HepG2 (cell line): ENCODE results near the gene MPST. TPM values are rescaled to one million over a fixed set of nuclear protein-coding genes. Genes with fewer than 3 reads are reported as not detected.
A peak's percentile ranks its signal among the peaks of the same experiment; 100 is the strongest.

ENCODE experiments used
- ARNTL ChIP-seq: sonication (generic); formaldehyde crosslinking; IDR thresholded peaks from 2 replicates; pipeline ENCODE4 v1.4.0; 2020; ENCODE audit warnings: mild to moderate bottlenecking, missing genetic modification reagents
- FOXJ3 ChIP-seq: sonication (generic); formaldehyde crosslinking; IDR thresholded peaks from 2 replicates; pipeline ENCODE4 v1.4.0; 2020; ENCODE audit warnings: missing genetic modification reagents, mild to moderate bottlenecking, borderline replicate concordance
- HDAC2 ChIP-seq: sonication (generic); formaldehyde crosslinking; IDR thresholded peaks from 2 replicates; pipeline ENCODE4 v1.4.0; 2020; ENCODE audit warnings: missing genetic modification reagents
- HOXA3 ChIP-seq: sonication (generic); formaldehyde crosslinking; IDR thresholded peaks from 2 replicates; pipeline ENCODE4 v1.5.0; 2020; ENCODE audit warnings: missing genetic modification reagents
- IKZF1 ChIP-seq: fragments of 450-650 bp; IDR thresholded peaks from 2 replicates; pipeline ENCODE4 v1.7.1; 2016
- JUN ChIP-seq: sonication (generic); formaldehyde crosslinking; IDR thresholded peaks from 2 replicates; pipeline ENCODE4 v1.4.0; 2020; ENCODE audit warnings: mild to moderate bottlenecking, missing genetic modification reagents
- MBNL3 ChIP-seq: fragments of 250-450 bp; sonication (Bioruptor Pico); conservative IDR thresholded peaks from 2 replicates; pipeline ENCODE4 v1.8.0; 2022; ENCODE audit warnings: mild to moderate bottlenecking, inconsistent platforms
- PHB2 ChIP-seq: fragments of 450-650 bp; IDR thresholded peaks from 2 replicates; pipeline ENCODE4 v1.6.1; 2018; ENCODE audit not compliant: partially characterized antibody
- SALL1 ChIP-seq: sonication (generic); formaldehyde crosslinking; IDR thresholded peaks from 2 replicates; pipeline ENCODE4 v1.8.0; 2022; ENCODE audit warnings: mild to moderate bottlenecking, missing genetic modification reagents
- TCF7L2 ChIP-seq: IDR thresholded peaks from 2 replicates; pipeline ENCODE4 v1.6.1; 2011; ENCODE audit warnings: mild to moderate bottlenecking, low read depth, low read length, moderate library complexity
- ZFAT ChIP-seq: sonication (generic); formaldehyde crosslinking; conservative IDR thresholded peaks from 2 replicates; pipeline ENCODE4 v1.8.1; 2023; ENCODE audit warnings: missing genetic modification reagents, inconsistent platforms
- ZNF382 ChIP-seq: sonication (generic); formaldehyde crosslinking; IDR thresholded peaks from 2 replicates; pipeline ENCODE4 v1.5.0; 2020; ENCODE audit warnings: missing genetic modification reagents, mild to moderate bottlenecking, borderline replicate concordance
- ZNF468 ChIP-seq: sonication (generic); formaldehyde crosslinking; IDR thresholded peaks from 2 replicates; pipeline ENCODE4 v1.8.0; 2022; ENCODE audit warnings: mild to moderate bottlenecking, moderate library complexity, missing genetic modification reagents
- ZNF496 ChIP-seq: sonication (generic); formaldehyde crosslinking; IDR thresholded peaks from 2 replicates; pipeline ENCODE4 v1.8.1; 2023; ENCODE audit warnings: mild to moderate bottlenecking, moderate library complexity, missing genetic modification reagents; ENCODE audit not compliant: insufficient replicate concordance
- ZNF552 ChIP-seq: sonication (generic); formaldehyde crosslinking; IDR thresholded peaks from 2 replicates; pipeline ENCODE4 v1.9.0; 2022; ENCODE audit warnings: missing genetic modification reagents, mild to moderate bottlenecking, borderline replicate concordance
- ZNF747 ChIP-seq: sonication (generic); formaldehyde crosslinking; IDR thresholded peaks from 2 replicates; pipeline ENCODE4 v1.8.1; 2023; ENCODE audit warnings: missing genetic modification reagents, mild to moderate bottlenecking, borderline replicate concordance
- polyA plus RNA-seq, 8 experiments: library from polyadenylated mRNA; depleted of rRNA in 3 of 8; stranded (reverse) in 7 of 8; unstranded in 1 of 8; fragments of >200 nt; fragmentation: Illumina TruSeq in 4 of 8; extraction: Trizol in 4 of 8; gene quantifications; 2 replicates each; pipeline versions ENCODE4 v1.2.1 to v1.2.3, GENCODE V29; 2011 to 2016; ENCODE audit warnings: low read depth in 4 of 8, missing spikeins in 1 of 8, mixed read lengths in 1 of 8; ENCODE audit not compliant: insufficient read depth in 1 of 8
- total RNA-seq, 5 experiments: library from RNA; depleted of rRNA; stranded (reverse); fragments of >200 nt; fragmentation: Illumina TruSeq; extraction: Trizol; gene quantifications; 2 replicates each; pipeline ENCODE4 v1.2.3, GENCODE V29; 2016; ENCODE audit warnings: low read depth in 1 of 5
- TF ChIP-seq, protein P1 (sequence below): sonication (generic); formaldehyde crosslinking; IDR thresholded peaks from 2 replicates; pipeline ENCODE4 v1.4.0; 2020; ENCODE audit warnings: mild to moderate bottlenecking, missing genetic modification reagents, borderline replicate concordance
- TF ChIP-seq, protein P2 (sequence below): sonication (generic); formaldehyde crosslinking; IDR thresholded peaks from 2 replicates; pipeline ENCODE4 v1.4.0; 2020; ENCODE audit warnings: low read depth, missing genetic modification reagents
- TF ChIP-seq, protein P3 (sequence below): sonication (generic); formaldehyde crosslinking; IDR thresholded peaks from 2 replicates; pipeline ENCODE4 v1.4.0; 2020; ENCODE audit warnings: mild to moderate bottlenecking, missing genetic modification reagents

The MPST gene
- total and polyA plus RNA-seq, 2 of the 13 experiments (the other 11 are each of a cell fraction or from before 2014, with no cell fraction given): 133 to 141 TPM

DNA sequence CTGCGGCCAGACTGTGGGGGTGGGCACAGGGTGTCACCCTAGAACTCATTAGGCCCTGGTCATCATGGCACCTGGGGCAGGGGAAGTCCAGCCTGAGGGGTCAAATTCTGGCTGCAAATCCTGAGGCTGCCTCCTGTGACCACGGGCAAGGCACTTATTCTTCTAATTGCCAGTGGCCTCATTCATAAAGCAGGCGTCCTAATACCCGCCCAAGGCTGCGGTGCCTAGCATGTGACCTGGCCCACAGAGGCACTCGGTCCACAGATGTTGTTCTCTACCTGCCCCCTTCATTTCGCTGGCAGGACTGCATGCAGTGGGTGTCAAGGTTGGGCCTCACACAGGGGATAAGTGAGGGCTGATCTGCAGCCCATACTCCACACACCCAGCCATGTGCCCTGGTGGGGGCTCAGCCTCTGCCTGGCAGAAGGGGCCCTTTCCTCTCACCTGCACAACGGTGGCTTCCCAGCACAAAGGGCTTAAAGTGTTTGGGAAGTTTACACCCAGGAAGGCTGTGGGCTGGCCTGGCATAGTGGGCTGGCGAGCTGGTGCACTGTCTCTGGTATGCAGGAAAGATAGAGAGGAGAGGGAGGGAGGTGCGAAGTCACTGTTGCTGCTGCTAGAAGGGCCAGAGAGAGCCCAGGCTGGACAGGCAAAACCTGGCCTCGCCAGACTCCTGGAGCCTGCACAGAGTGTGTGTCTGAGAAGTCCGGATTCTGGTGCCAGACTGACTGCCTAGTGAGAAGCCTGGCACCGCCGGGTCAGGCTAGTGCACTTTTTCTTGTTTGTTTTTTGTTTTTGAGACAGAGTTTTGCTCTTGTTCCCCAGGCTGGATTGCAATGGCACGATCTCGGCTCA lies 3.2 kb downstream of the MPST start (continued):
- TF ChIP-seq, protein P1, sequence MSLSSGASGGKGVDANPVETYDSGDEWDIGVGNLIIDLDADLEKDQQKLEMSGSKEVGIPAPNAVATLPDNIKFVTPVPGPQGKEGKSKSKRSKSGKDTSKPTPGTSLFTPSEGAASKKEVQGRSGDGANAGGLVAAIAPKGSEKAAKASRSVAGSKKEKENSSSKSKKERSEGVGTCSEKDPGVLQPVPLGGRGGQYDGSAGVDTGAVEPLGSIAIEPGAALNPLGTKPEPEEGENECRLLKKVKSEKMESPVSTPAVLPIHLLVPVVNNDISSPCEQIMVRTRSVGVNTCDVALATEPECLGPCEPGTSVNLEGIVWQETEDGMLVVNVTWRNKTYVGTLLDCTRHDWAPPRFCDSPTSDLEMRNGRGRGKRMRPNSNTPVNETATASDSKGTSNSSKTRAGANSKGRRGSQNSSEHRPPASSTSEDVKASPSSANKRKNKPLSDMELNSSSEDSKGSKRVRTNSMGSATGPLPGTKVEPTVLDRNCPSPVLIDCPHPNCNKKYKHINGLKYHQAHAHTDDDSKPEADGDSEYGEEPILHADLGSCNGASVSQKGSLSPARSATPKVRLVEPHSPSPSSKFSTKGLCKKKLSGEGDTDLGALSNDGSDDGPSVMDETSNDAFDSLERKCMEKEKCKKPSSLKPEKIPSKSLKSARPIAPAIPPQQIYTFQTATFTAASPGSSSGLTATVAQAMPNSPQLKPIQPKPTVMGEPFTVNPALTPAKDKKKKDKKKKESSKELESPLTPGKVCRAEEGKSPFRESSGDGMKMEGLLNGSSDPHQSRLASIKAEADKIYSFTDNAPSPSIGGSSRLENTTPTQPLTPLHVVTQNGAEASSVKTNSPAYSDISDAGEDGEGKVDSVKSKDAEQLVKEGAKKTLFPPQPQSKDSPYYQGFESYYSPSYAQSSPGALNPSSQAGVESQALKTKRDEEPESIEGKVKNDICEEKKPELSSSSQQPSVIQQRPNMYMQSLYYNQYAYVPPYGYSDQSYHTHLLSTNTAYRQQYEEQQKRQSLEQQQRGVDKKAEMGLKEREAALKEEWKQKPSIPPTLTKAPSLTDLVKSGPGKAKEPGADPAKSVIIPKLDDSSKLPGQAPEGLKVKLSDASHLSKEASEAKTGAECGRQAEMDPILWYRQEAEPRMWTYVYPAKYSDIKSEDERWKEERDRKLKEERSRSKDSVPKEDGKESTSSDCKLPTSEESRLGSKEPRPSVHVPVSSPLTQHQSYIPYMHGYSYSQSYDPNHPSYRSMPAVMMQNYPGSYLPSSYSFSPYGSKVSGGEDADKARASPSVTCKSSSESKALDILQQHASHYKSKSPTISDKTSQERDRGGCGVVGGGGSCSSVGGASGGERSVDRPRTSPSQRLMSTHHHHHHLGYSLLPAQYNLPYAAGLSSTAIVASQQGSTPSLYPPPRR (CRISPR knock-in tag): 0 out of 2 replicates have a peak, but pooled peaks have one; percentile 27
- TF ChIP-seq ZNF552 (CRISPR knock-in tag): no peak
- TF ChIP-seq TCF7L2: no peak
- no peak for TF ChIP-seq PHB2
- TF ChIP-seq FOXJ3 (CRISPR knock-in tag): no peak
- TF ChIP-seq, protein P2, sequence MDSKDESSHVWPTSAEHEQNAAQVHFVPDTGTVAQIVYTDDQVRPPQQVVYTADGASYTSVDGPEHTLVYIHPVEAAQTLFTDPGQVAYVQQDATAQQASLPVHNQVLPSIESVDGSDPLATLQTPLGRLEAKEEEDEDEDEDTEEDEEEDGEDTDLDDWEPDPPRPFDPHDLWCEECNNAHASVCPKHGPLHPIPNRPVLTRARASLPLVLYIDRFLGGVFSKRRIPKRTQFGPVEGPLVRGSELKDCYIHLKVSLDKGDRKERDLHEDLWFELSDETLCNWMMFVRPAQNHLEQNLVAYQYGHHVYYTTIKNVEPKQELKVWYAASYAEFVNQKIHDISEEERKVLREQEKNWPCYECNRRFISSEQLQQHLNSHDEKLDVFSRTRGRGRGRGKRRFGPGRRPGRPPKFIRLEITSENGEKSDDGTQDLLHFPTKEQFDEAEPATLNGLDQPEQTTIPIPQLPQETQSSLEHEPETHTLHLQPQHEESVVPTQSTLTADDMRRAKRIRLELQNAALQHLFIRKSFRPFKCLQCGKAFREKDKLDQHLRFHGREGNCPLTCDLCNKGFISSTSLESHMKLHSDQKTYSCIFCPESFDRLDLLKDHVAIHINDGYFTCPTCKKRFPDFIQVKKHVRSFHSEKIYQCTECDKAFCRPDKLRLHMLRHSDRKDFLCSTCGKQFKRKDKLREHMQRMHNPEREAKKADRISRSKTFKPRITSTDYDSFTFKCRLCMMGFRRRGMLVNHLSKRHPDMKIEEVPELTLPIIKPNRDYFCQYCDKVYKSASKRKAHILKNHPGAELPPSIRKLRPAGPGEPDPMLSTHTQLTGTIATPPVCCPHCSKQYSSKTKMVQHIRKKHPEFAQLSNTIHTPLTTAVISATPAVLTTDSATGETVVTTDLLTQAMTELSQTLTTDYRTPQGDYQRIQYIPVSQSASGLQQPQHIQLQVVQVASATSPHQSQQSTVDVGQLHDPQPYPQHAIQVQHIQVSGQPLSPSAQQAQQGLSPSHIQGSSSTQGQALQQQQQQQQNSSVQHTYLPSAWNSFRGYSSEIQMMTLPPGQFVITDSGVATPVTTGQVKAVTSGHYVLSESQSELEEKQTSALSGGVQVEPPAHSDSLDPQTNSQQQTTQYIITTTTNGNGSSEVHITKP (CRISPR knock-in tag): no peak
- no peak for TF ChIP-seq ZNF382 (CRISPR knock-in tag)
- no peak for TF ChIP-seq ARNTL
- TF ChIP-seq ZNF468 (CRISPR knock-in tag): no peak
- TF ChIP-seq IKZF1: no peak
- no peak for TF ChIP-seq ZFAT (CRISPR knock-in tag)
- peak; percentile 30; the same call in 1 of the 2 replicates for TF ChIP-seq HOXA3 (CRISPR knock-in tag)
- TF ChIP-seq JUN (CRISPR knock-in tag): no peak
- no peak for TF ChIP-seq MBNL3 (CRISPR knock-in tag)
- TF ChIP-seq, protein P3, sequence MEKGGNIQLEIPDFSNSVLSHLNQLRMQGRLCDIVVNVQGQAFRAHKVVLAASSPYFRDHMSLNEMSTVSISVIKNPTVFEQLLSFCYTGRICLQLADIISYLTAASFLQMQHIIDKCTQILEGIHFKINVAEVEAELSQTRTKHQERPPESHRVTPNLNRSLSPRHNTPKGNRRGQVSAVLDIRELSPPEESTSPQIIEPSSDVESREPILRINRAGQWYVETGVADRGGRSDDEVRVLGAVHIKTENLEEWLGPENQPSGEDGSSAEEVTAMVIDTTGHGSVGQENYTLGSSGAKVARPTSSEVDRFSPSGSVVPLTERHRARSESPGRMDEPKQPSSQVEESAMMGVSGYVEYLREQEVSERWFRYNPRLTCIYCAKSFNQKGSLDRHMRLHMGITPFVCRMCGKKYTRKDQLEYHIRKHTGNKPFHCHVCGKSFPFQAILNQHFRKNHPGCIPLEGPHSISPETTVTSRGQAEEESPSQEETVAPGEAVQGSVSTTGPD (CRISPR knock-in tag): no peak
- TF ChIP-seq ZNF496 (CRISPR knock-in tag): no peak
- TF ChIP-seq HDAC2 (CRISPR knock-in tag): no peak
- TF ChIP-seq SALL1: 0 out of 2 replicates have a peak, but pooled peaks have one; percentile 1
- TF ChIP-seq ZNF747 (CRISPR knock-in tag): no peak
